ENCODE data around the gene IMMP2L.
"Not testable (repeated sequence)": the region's sequence is repeated elsewhere in the genome, so short reads cannot be mapped to it uniquely, and the experiment has no call there.

The IMMP2L gene

GRCh38 chr7:111505422-111505821 lies 56.9 kb downstream of the IMMP2L start:
- not testable (repeated sequence) for DNase-seq

DNA sequence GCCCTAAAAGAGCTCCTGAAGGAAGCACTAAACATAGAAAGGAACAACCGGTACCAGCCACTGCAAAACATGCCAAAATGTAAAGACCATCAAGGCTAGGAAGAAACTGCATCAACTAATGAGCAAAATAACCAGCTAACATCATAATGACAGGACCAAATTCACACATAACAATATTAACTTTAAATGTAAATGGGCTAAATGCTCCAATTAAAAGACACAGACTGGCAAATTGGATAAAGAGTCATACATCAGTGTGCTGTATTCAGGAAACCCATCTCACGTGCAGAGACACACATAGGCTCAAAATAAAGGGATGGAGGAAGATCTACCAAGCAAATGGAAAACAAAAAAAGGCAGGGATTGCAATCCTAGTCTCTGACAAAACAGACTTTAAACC lies 60.5 kb downstream of the IMMP2L start:
- not testable (repeated sequence) for DNase-seq

- no peak for DNase-seq
Measured at GRCh38 chr7:111499027-111499426, 63.3 kb downstream of the IMMP2L start.

GRCh38 chr7:111498391-111499007 lies 63.8 kb downstream of the IMMP2L start:
- no peak for DNase-seq

- no peak for DNase-seq
Measured at GRCh38 chr7:111495173-111495810, 67.0 kb downstream of the IMMP2L start.

DNA sequence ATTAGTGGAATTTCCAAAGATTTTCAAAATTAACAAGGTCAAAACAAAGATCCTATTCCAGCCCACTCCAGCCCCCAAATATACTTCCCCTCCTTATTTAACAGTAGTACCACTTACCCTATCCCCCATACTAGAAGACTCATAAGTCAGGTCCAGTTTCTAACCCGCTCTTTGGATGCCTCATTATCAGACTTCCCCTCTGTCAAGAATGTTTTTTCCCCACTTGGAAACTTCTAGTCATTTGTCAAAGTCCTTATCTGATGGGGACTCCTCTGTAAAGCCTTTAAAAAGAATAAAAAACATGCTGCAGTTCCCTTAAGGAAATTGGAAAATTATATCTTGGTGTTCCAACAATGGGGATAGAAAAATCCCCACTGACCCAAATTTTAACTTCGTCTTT lies 70.1 kb downstream of the IMMP2L start:
- no peak for DNase-seq

DNA sequence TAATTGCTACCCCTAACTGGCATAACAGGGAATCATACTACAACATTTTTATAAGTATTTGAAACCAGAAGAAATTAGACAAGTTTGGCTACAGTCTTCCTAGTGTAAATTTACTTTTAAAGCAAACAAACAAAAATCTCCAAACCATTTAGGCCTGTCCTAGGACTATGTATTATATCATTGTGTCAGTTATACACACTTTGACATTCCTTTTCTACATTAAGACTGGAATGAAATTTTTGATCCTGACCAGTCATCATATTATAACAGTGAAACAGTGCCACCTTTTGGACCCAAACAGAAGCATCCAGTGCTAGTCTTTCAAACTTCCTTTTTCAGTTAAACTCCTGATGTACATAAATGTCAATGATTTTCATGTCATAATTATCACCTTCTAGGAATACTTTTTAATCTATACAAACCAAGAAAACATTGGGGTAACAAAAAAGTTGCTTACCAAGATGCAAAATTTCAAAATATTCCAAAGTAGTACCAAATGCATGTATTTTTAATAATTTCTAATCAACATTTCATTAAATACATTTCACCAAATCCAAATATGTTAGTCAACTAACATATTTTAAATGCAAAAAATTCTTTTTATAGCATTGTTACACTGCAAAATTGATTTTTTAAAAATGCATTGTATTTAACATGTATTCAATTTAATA lies 75.7 kb downstream of the IMMP2L start:
- peak; percentile 74 for DNase-seq

DNA sequence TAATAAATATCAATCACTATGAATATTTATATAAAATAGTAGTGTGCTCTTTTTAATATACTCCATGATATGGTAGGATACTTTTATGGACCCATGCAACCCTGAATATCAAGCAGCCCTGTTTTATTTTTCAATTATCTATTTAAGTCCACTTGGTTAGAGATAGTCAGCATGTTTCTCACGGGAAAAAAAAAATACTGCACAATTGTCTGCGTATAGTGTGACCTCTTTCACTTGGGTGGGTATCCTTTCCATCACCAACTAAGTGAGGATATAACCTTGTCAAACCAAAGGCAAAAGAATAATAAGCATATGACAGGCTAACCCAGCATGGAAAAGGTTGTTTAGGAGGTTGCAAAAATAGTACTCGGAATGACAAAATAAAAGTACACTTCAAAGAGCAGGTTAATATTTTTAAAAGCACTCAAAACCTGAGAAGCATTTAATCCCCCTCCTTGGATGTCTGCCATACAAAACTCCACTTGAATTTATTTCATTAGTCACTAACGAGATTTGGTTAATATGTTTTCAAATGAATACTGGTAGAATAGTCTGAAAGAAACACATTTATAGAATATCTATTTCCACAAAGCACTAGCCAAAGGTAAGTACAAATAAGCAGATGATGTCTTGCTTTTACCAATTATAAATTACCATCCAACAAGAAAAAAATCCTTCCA lies 76.5 kb downstream of the IMMP2L start:
- DNase-seq, result peak; percentile 60

- no peak for DNase-seq
Measured at GRCh38 chr7:111483078-111483477, 79.2 kb downstream of the IMMP2L start.

DNA sequence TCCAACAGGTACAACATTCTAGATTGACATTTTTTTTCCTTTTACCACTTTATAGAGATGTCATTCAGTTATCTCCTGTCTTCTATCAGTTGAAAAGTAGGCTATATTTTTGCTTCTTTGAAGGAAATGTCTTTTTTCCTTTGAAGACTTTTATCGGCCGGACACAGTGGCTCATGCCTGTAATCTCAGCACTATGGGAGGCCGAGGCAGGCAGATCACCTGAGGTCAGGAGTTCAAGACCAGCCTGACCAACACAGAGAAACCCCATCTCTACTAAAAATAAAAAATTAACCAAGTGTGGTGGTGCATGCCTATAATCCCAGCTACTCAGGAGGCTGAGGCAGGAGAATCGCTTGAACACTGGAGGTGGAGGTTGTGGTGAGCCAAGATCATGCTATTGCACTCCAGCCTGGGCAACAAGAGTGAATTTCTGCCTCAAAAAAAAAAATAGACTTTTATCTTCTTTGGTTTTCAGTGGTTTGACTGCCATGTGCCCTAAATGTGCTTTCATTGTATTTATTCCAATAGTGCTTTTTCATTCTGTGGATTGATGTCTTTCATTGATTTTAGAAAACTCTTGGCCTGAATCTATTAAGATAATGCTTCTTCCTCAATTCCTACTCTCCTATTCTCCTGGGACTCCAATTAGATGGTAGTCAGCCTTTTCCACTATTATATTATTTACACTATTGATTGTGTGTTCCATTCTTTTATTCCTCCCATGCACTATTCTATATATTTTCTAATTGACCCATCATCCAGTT lies 84.6 kb downstream of the IMMP2L start:
- DNase-seq, result no peak

DNA sequence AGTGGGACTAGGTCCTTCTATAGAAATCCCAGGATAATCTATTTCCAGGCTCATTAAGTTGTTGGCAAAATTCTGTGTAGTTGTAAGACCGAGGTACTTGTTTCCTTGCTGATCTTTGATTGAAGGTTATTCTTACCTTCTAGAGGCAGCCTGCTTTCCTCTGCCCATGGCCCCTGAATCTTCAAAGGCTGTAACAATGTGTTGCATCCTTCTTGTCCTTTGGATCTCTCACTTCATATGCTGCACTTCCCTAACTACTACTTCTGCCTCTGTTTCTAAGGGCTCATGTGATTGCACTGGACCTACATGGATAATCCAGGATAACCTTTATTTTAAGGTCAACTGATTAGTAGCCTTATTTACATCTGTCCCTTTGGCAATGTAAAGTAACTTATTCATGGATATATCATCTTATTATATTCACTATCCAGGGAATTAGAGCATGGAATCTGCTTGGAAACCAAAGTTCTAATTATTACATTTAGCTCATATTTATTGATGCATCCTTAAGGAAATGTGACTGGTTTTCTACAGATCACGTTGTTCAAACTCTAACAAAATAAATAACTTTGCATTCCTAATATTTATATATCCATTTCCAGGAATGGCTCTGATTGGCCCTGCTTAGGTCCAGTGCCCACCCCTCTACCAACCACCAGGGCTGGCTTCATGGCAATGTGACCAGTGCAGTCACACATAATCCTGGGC lies 85.6 kb downstream of the IMMP2L start:
- DNase-seq, result no peak

DNA sequence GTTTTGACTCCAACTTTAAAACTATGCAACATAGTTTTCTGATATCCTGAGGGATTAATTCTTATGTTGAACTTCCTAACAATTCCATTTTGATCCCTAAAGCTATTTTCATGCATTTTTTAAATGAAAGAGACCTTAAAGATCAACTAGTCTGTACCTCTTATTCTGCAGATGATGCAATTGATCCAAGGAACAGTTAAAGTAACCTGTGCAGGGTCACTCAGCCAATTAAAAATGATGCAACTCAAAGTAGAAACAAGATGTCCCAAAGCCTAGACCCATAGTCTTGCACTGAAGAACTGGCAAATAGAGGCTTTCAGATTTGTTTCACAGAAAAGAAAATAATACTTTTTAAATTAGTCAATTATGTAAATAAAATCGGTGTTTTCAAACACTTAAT lies 86.3 kb downstream of the IMMP2L start:
- no peak for DNase-seq

DNA sequence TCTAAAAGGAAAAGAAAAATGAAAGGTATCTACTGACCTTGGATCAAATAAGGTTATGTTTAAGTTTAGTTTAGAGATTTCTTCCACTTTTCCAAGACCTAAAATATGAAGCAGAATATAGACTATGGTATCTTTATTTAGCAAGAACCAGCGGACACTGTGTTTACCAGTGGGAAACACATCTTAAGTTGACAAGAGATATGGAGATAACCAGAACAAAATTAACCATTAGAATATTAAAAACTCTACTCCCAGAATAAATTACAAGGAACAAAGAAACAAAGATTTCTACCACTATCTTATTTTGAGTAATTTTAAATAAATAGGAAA lies 86.9 kb downstream of the IMMP2L start:
- no peak for DNase-seq

DNA sequence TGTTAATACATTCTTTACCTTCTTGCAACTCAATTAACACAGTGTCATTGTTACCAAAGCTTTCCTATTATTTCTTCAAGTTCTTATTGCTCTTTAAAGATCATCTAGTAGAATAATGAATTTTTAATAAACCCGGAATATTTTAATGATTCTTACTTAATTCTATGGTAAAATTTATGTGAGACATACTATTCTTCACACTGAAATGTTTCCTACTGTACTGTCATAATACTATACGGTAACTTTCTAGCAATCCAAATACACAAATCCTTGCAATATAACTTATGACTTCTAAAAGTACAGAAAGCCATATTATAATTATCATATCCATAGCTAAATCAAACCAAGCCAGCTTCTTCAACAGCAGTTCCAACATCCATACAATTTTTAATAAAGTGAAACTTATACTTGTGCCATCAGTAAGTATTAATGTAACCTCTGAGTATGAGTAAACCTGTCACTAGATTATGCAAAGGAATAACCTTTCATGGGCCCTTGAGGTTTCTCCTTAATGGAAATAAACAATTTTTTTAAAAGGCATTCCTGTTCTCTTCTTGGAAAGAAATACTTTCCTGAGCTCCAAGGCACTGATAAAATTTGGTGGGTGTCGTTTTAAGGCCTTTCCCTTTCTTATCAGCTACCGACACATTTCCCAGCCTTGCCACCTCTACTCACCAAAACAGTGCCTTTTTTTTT lies 87.4 kb downstream of the IMMP2L start:
- no peak for DNase-seq

DNA sequence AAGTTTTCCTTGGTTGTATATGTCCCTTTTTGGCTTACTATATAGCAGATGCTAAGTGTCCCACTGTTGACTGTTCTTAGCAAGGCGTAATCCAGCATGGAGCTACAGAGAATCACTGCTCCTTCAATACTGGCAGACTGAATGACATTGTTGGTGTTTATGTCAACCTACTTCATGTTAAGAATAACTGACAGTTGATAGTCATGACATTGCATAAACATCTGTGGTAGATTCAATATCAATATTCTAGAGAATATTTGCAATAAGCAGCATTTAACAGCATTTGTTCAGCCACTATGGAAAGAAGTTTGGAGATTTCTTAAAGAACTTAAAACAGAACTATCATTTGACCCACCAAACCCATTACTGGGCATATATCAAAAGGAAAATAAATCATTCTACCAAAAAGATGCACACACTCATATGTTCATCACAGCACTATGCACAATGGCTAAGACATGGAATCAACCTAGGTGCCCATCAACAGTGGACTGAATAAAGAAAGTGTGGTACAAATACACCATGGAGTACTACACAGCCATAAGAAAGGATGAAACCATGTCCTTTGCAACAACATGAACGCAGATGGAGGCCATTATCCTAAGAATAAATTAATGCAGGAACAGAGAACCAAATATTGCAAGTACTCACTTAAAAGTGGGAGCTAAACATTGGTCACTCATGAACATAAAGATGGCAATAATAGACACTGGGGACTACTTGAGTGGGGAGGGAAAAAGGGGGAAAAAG lies 88.7 kb downstream of the IMMP2L start:
- no peak for DNase-seq

GRCh38 chr7:111470998-111471397 lies 91.3 kb downstream of the IMMP2L start:
- no peak for DNase-seq

- not testable (repeated sequence) for DNase-seq
Measured at GRCh38 chr7:111469894-111470293, 92.4 kb downstream of the IMMP2L start.

DNA sequence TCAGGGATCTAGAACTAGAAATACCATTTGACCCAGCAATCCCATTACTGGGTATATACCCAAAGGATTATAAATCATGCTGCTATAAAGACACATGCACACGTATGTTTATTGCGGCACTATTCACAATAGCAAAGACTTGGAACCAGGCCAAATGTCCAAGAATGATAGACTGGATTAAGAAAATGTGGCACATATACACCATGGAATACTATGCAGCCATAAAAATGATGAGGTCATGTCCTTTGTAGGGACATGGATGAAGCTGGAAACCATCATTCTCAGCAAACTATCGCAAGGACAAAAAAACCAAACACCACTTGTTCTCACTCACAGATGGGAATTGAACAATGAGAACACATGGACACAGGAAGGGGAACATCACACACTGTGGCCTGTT lies 96.5 kb downstream of the IMMP2L start:
- DNase-seq, result not testable (repeated sequence)

DNA sequence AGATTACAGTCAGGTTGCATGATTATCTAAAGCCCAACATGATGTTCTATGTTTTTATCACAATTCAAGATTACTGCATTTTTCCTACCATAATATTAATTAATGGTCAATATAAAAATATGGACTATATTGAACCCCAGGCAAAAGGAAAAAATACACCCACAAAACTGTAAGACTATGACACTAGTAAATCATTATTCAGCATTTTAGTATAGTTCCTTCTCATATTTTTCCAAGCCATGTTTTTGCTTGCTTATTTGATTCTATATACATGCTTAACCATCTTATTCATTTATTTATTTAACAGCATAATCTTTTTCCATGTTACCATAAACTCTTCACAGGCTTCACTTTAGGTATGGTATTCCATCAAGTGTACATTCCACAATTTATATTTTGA lies 101.6 kb downstream of the IMMP2L start:
- DNase-seq, result no peak

DNA sequence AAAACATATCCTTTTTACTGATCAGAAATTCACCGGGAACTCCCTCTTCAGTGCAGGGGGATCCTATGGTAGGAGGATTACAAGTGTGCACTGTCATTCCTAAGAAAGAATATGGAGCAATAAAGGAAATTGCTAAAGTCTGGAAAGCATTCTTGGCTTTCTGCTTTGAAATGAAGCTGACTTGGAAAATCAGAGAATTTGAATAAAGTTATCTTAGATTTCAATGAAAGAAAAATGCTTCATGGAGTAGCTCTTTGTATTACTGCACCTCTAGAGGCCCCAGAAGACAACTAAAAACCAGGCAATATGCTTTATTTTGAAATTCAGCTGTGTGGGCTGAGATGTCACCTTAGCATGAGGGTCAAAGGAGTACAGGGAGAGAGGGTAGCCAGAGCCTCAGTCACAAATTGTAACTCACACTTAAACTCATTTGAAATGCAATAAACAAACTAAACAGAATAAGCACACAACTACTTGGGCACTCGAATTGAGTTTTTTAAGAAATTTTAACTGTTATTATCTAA lies 102.5 kb downstream of the IMMP2L start:
- no peak for DNase-seq
